Vagina (tissue), 2 donors: ENCODE results near the gene RHEBL1. TPM values are rescaled to one million over a fixed set of nuclear protein-coding genes. Genes with fewer than 3 reads are reported as not detected.

Experiments
- DNase-seq, 2 donors: peaks; one replicate each; pipeline ENCODE4 v3.0.0-alpha.2; 2017; ENCODE audit errors: extremely low spot score in 2 of 2
- H3K27ac ChIP-seq: fragments of 200-600 bp; sonication (generic); one replicate; pipeline ENCODE4 v1.5.1; 2019
- H3K27me3 ChIP-seq: fragments of 200-600 bp; sonication (generic); one replicate; pipeline ENCODE4 v1.5.1; 2019
- H3K36me3 ChIP-seq, 2 donors: fragments of 200-600 bp; sonication (generic); one replicate each; pipeline ENCODE4 v1.5.1; 2017 to 2019
- H3K4me1 ChIP-seq: fragments of 200-600 bp; sonication (generic); one replicate; pipeline ENCODE4 v1.5.1; 2019
- H3K4me3 ChIP-seq, 2 donors: fragments of 200-600 bp; sonication (generic); 1 replicate in 1 of 2; 2 replicates in 1 of 2; pipeline ENCODE4 v1.5.1; 2016 to 2019
- H3K9me3 ChIP-seq: fragments of 200-600 bp; sonication (generic); one replicate; pipeline ENCODE4 v1.5.1; 2019
- POLR2A ChIP-seq, 2 donors: fragments of 450-650 bp; IDR thresholded peaks; one replicate each; pipeline ENCODE4 v1.6.1; 2017; ENCODE audit warnings: antibody characterized with exemption in 2 of 2, mild to moderate bottlenecking in 2 of 2, moderate library complexity in 2 of 2
- POLR2AphosphoS5 ChIP-seq, 2 donors: sonication (generic); formaldehyde crosslinking; IDR thresholded peaks; one replicate each; pipeline ENCODE4 v1.9.0; 2017; ENCODE audit warnings: antibody characterized with exemption in 2 of 2, mild to moderate bottlenecking in 2 of 2, low read depth in 1 of 2; ENCODE audit not compliant: insufficient read depth in 1 of 2
- intact Hi-C: fragments of 100-400 bp; cut with DNase I; formaldehyde crosslinking; loops from one replicate; pipeline ENCODE4 v1.15.1; 2023
- total RNA-seq: library from RNA; depleted of rRNA; stranded (reverse); fragments of >200 nt; gene quantifications from one replicate; pipeline ENCODE4 v1.2.3, GENCODE V29; 2016
- TF ChIP-seq, protein P1 (sequence below), 3 experiments: fragments of 450-650 bp in 2 of 3; fragments of 200-600 bp in 1 of 3; sonication (generic) in 1 of 3; IDR thresholded peaks; one replicate each; pipeline ENCODE4 v1.5.1; 2017 to 2019; ENCODE audit warnings: antibody characterized with exemption in 3 of 3, mild to moderate bottlenecking in 2 of 3, moderate library complexity in 2 of 3

RHEBL1 gene
- total RNA-seq, 1 donor from 2014 or later: 1.7 TPM

DNA sequence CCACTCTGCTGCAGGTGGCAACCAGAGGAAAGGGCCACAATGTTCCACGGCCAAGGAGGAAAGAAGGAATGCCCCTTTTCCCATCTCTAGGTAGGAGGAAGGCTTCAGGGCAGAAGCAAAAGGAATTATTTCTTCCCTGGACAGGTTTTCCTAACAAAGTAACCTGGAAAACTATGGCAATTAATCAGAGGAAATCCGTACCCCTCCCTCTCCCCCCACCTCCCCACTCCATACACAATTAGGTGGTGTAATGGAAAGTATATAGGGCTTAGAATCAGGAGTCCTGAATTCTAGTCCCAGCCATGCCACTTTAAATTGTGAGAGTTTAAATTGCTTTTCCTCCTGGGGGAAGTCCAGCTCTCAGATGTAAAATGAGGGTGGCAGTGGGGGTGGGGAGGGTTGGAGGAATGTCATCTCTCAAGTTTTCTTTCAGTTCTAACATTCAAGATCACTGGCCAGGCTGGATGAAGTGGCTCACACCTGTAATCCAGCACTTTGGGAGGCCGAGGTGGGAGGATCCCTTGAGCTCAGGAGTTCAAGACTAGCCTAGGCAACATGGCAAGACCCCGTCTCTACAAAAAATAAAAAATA lies 23.1 kb upstream of the RHEBL1 start:
- Histone ChIP-seq H3K27me3 (no peaks in the 10 kb centered on the region), H3K4me3 (no peak overlapping the region), H3K9me3 (no peaks in the 10 kb centered on the region), H3K4me1 (peaks cover 59% of the 10 kb centered on the region), H3K36me3 (peaks cover 3 to 11% of the 10 kb centered on the region in 2 donors), H3K27ac (no peak overlapping the region)
- DNase-seq: no peak
- TF ChIP-seq POLR2A (IDR thresholded peaks at IDR 0.05) (no peak), POLR2AphosphoS5 (IDR thresholded peaks at IDR 0.05; ENCODE audit: insufficient read depth in 1 of 2, low read depth in 1 of 2) (no peak)
- TF ChIP-seq, protein P1, sequence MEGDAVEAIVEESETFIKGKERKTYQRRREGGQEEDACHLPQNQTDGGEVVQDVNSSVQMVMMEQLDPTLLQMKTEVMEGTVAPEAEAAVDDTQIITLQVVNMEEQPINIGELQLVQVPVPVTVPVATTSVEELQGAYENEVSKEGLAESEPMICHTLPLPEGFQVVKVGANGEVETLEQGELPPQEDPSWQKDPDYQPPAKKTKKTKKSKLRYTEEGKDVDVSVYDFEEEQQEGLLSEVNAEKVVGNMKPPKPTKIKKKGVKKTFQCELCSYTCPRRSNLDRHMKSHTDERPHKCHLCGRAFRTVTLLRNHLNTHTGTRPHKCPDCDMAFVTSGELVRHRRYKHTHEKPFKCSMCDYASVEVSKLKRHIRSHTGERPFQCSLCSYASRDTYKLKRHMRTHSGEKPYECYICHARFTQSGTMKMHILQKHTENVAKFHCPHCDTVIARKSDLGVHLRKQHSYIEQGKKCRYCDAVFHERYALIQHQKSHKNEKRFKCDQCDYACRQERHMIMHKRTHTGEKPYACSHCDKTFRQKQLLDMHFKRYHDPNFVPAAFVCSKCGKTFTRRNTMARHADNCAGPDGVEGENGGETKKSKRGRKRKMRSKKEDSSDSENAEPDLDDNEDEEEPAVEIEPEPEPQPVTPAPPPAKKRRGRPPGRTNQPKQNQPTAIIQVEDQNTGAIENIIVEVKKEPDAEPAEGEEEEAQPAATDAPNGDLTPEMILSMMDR (IDR thresholded peaks at IDR 0.05): no peak
- intact Hi-C loops: loop anchor here (10.0 kb wide), 1 partner anchor 142 kb away; no protein-coding TSS in a partner anchor

DNA sequence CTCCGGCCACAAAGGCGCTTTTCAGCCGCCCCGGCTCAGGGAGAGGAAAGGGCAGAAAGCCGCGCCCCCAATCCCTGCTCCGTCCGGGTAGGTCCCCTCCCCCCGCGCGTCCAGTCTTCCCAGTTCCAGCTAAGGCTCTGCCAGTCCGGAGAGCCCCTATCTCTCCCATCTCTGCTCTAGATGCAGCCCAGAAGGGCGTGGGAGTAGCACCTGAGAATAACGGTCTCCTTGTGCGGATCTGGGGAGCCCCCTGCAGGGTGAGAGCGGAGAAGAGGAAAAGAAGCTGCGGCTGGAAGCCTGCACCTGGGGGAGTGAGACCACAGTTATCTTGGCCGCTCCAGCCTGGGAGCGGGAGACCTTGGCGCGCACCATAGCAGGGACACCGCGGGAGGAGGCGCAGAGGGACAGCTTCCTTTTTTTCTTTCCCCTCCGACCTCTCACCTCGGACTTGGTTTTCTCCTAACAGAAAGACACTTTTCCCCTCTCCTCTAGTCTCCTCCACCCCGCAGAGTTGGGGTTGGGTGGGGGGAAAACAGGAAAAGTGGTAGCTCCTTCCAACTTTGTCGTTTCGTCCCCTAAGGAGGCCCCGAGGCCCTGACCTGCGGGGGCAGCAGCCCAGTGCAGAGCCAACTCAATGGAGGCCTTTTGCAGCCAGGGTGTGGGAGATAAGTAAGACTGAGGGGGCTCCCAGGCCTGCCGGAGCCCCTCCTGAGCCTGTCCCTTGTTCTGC lies 22.5 kb upstream of the RHEBL1 start:
- H3K4me1 ChIP-seq: peaks cover 59% of the 10 kb centered on the region
- intact Hi-C loops: loop anchor here (10.0 kb wide), 1 partner anchor 143 kb away; no protein-coding TSS in a partner anchor
- H3K4me3 ChIP-seq: peak overlapping the region; percentile 14 to 21
- H3K27ac ChIP-seq: no peak overlapping the region
- H3K36me3 ChIP-seq: peaks cover 0 to 5% of the 10 kb centered on the region in 2 donors
- no peak for DNase-seq
- no peaks in the 10 kb centered on the region for H3K27me3 ChIP-seq
- no peaks in the 10 kb centered on the region for H3K9me3 ChIP-seq
- no peak for TF ChIP-seq POLR2AphosphoS5 (IDR thresholded peaks at IDR 0.05; ENCODE audit: insufficient read depth in 1 of 2, low read depth in 1 of 2)
- TF ChIP-seq, protein P1 (IDR thresholded peaks at IDR 0.05): no peak
- no peak for TF ChIP-seq POLR2A (IDR thresholded peaks at IDR 0.05)

DNA sequence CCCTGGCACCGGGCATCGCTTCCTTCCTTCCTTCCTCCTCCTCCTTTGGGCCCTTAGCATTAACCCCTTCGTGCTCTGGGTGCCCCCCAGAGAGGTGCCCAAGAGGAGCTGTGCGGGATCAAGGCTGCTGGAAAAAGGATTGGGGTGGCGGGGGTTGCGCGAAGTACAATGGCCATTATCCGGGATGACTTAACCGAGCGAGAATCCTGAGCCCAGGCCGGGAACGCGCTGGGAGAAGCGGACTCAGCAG lies 22.0 kb upstream of the RHEBL1 start:
- H3K27ac ChIP-seq: no peak overlapping the region
- H3K4me3 ChIP-seq: peak overlapping the region; percentile 14 to 21
- peaks cover 59% of the 10 kb centered on the region for H3K4me1 ChIP-seq
- no peaks in the 10 kb centered on the region for H3K27me3 ChIP-seq
- no peak for DNase-seq
- TF ChIP-seq POLR2AphosphoS5 (IDR thresholded peaks at IDR 0.05; ENCODE audit: insufficient read depth in 1 of 2, low read depth in 1 of 2) (no peak), POLR2A (IDR thresholded peaks at IDR 0.05) (no peak)
- TF ChIP-seq, protein P1 (IDR thresholded peaks at IDR 0.05): no peak
- no peaks in the 10 kb centered on the region for H3K9me3 ChIP-seq
- intact Hi-C loops: loop anchor here (10.0 kb wide), 1 partner anchor 143 kb away; no protein-coding TSS in a partner anchor
- no peaks in the 10 kb centered on the region for H3K36me3 ChIP-seq

DNA sequence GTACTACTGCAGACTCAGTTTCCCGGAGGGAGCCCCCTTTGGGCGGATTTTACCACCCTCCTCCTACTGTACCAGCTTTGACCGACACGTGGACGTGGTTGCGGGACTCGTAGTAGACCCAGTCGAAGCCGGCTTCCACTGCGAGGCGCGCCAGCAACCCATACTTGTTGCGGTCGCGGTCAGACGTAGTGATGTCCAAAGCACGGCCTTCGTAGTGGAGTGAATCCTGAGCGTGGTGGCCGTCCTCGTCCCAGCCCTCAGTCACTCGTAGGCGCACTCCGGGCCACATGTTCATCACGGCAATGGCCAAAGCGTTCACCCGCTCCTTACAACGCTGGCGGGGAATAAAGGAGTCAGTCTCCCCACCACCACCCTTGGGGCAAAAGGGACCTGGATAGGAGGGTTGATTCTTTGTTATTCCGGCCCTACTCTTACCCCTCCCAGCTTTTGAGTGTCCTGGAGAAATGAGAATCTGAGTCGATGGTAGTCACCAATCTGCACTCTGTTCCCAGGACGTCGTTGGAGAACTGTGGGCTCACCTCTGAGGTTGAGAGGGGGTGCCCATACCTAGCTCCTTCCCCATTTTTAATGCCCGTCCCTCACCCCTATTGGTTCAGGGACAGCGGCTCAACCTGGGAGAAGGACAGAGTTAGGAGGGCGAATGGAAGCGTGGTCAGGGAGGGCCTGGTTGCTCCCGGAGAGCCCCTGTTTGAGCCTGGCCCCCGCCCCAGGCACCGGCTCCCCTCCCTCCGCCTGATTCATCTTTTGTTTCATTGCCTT lies 21.5 kb upstream of the RHEBL1 start:
- no peak for TF ChIP-seq POLR2AphosphoS5 (IDR thresholded peaks at IDR 0.05; ENCODE audit: insufficient read depth in 1 of 2, low read depth in 1 of 2)
- TF ChIP-seq POLR2A (IDR thresholded peaks at IDR 0.05): no peak
- TF ChIP-seq, protein P1 (IDR thresholded peaks at IDR 0.05): no peak
- peaks cover 59% of the 10 kb centered on the region for H3K4me1 ChIP-seq
- H3K27me3 ChIP-seq: no peaks in the 10 kb centered on the region
- H3K27ac ChIP-seq: no peak overlapping the region
- DNase-seq: no peak
- no peaks in the 10 kb centered on the region for H3K36me3 ChIP-seq
- peak overlapping the region; percentile 14 to 21 for H3K4me3 ChIP-seq
- intact Hi-C loops: loop anchor here (10.0 kb wide), 1 partner anchor 144 kb away; no protein-coding TSS in a partner anchor
- no peaks in the 10 kb centered on the region for H3K9me3 ChIP-seq
